Neural crest cell (in vitro differentiated cells): Measurements from ENCODE around the gene STK17A. TPM values are rescaled to one million over a fixed set of nuclear protein-coding genes. Genes with fewer than 3 reads are reported as not detected.

Source experiments
- DNase-seq: peaks from one replicate; pipeline ENCODE4 v3.0.0; 2021; ENCODE audit warnings: low read depth, mixed read lengths, low spot score
- H3K27ac Mint-ChIP-seq: one replicate; pipeline ENCODE4 v1.8.0; 2021; ENCODE audit warnings: mild to moderate bottlenecking, mixed read lengths; ENCODE audit not compliant: unreplicated experiment
- H3K27me3 Mint-ChIP-seq: 2 replicates; pipeline ENCODE4 v1.8.0; 2021; ENCODE audit warnings: low read depth, mild to moderate bottlenecking, mixed read lengths
- H3K36me3 Mint-ChIP-seq: 2 replicates; pipeline ENCODE4 v1.8.0; 2021; ENCODE audit warnings: low read depth, mild to moderate bottlenecking, mixed read lengths
- H3K4me1 Mint-ChIP-seq: 2 replicates; pipeline ENCODE4 v1.8.0; 2021; ENCODE audit warnings: mixed read lengths
- H3K4me3 Mint-ChIP-seq: one replicate; pipeline ENCODE4 v1.8.0; 2021; ENCODE audit warnings: mild to moderate bottlenecking, mixed read lengths
- H3K9me3 Mint-ChIP-seq: 2 replicates; pipeline ENCODE4 v1.8.0; 2021; ENCODE audit warnings: mixed read lengths
- total RNA-seq: library from RNA; stranded (reverse); gene quantifications from 2 replicates; pipeline ENCODE4 v1.2.1, GENCODE V29; 2021
- TF ChIP-seq, protein P1 (sequence below): fragments of 200-600 bp; sonication (generic); conservative IDR thresholded peaks from 2 replicates; pipeline ENCODE4 v1.5.0; 2021; ENCODE audit warnings: antibody characterized with exemption, mild to moderate bottlenecking

The STK17A gene
- total RNA-seq, 1 donor from 2014 or later: 7.1 TPM

DNA sequence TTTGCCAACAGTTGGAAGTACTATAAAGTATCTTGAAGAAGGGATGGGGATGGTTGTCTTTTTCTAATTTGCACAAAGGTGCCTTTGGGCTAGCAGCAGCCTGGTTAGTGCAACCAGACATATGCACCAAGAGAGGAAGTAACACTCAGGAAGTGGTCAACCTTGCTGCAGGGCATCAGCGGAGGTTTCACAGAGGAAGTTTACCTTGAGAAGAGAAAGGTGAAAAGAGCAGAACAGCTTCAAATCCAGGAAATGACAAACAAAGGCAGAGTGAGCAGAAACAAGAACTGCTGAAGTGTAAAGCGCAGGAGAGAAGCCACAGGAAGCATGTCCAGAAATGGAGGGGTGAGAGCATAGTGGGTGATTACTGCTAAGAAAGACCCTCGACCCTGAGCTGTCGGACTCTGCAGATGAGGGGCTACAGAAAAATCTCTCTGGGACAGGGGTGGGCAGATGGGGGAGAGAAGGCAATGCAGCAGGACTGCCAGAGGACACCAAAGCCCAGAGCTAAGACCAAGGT, 66.9 kb downstream of the STK17A start:
- Mint-ChIP-seq H3K4me3 (no peak overlapping the region), H3K27ac (no peak overlapping the region), H3K27me3 (no peaks in the 10 kb centered on the region), H3K4me1 (peaks cover 68% of the 10 kb centered on the region), H3K9me3 (no peaks in the 10 kb centered on the region), H3K36me3 (peaks cover 17% of the 10 kb centered on the region)
- no peak for DNase-seq
- TF ChIP-seq, protein P1, sequence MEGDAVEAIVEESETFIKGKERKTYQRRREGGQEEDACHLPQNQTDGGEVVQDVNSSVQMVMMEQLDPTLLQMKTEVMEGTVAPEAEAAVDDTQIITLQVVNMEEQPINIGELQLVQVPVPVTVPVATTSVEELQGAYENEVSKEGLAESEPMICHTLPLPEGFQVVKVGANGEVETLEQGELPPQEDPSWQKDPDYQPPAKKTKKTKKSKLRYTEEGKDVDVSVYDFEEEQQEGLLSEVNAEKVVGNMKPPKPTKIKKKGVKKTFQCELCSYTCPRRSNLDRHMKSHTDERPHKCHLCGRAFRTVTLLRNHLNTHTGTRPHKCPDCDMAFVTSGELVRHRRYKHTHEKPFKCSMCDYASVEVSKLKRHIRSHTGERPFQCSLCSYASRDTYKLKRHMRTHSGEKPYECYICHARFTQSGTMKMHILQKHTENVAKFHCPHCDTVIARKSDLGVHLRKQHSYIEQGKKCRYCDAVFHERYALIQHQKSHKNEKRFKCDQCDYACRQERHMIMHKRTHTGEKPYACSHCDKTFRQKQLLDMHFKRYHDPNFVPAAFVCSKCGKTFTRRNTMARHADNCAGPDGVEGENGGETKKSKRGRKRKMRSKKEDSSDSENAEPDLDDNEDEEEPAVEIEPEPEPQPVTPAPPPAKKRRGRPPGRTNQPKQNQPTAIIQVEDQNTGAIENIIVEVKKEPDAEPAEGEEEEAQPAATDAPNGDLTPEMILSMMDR: no peak

DNA sequence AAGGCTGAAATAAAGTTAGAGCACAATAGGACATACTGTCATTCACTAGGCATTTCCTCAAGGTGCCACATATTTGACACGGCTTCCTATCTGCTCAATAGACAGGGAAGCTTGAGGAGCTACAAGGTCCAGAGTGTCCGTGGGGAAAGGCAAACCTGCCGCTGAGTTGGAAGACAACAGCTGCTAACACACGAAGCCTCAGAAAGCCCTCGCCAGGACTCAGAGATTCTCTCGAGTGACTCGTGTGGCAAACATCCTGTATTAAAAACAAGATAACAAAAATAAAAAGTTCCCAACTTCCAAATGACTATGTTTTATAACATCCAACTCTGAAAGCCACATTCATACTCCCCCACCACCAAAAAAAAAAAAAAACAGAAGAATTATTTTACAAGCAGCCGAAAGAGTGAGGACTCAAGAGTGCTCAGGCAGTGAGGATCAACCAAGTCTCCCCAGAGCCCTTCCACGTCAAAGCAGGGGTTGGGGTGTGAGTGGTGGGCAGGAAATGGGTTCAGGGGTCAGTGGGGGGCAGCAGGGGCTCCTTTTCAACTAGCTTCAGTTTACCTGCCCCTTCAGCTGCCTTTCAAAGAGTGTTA, 67.6 kb downstream of the STK17A start:
- H3K27ac Mint-ChIP-seq: peak overlapping the region; percentile 68
- no peaks in the 10 kb centered on the region for H3K27me3 Mint-ChIP-seq
- H3K36me3 Mint-ChIP-seq: peaks cover 15% of the 10 kb centered on the region
- H3K9me3 Mint-ChIP-seq: no peaks in the 10 kb centered on the region
- no peak overlapping the region for H3K4me3 Mint-ChIP-seq
- DNase-seq: no peak
- H3K4me1 Mint-ChIP-seq: peaks cover 65% of the 10 kb centered on the region
- TF ChIP-seq, protein P1: no peak

DNA sequence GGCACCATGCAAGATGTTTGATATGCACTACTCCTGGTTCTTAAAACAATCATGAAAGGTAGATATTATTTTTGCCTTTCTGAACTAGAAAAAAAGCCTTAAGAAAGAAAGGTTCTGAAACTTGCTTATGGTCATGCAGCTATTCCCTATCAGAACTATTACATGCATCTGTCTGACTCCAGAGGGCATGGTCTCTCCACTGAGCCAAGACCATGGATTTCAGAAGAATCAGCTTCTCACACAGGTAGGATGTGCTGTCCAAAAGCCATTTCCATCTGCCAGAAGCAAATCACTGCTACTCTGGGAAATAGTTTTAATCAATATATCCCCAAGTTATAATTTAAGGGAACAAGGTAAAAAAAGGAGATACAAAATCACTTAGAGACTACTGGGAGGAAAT, 69.5 kb downstream of the STK17A start:
- H3K4me1 Mint-ChIP-seq: peaks cover 47% of the 10 kb centered on the region
- H3K4me3 Mint-ChIP-seq: no peak overlapping the region
- no peaks in the 10 kb centered on the region for H3K9me3 Mint-ChIP-seq
- H3K27ac Mint-ChIP-seq: peak overlapping the region; percentile 70
- H3K36me3 Mint-ChIP-seq: peaks cover 17% of the 10 kb centered on the region
- TF ChIP-seq, protein P1: no peak
- H3K27me3 Mint-ChIP-seq: no peaks in the 10 kb centered on the region
- DNase-seq: no peak

DNA sequence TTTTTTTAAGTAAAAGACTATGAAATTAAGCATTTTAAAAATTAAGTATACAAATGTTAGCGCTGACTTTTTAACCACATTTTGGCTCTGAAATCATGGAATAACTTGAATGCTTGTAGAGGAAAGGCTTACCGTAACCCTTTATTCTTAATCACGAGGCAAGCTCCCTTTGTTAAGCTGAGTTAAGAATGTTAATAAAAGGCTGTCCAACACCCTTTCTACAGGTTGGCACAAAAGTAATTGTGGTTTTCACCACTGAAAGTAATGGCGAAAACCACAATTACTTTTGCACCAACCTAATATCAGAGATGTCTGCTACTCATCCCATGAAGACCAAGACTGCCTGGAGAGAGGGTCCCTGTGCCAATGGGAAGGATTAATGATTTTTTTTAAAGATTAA, 70.6 kb downstream of the STK17A start:
- Mint-ChIP-seq H3K4me3 (no peak overlapping the region), H3K4me1 (peaks cover 36% of the 10 kb centered on the region), H3K27me3 (no peaks in the 10 kb centered on the region), H3K9me3 (no peaks in the 10 kb centered on the region), H3K27ac (no peak overlapping the region), H3K36me3 (peaks cover 18% of the 10 kb centered on the region)
- DNase-seq: no peak
- TF ChIP-seq, protein P1: no peak

DNA sequence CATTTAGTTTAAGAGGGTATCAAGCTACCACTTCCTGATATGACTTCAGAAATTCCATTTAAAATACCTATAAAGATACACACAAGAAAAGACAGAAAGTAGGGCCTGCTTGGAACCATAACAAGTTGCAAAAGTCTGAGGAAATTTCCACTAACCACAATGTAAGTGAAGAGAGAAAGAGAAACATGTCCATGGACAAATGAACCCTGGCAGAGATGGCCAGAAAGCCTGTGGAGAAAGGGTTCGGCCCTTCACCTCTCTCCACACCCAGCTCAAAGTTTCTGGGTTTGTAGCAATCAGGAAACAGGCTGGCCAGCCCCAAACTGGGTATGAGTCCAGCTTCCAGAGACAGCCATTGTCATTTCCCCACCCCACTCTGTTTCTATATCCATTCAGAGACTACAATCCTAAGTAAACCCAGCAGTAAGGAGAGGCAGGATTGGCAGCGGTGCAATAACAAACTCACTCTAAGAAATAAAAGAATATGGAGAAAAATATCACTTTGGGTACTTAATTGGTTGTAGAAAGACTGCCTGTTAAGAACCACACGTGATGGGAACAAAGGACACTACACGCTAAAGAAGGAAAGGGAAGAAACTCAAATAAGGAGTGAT, 71.1 kb downstream of the STK17A start:
- Mint-ChIP-seq H3K27ac (no peak overlapping the region), H3K4me1 (peaks cover 30% of the 10 kb centered on the region), H3K36me3 (peaks cover 21% of the 10 kb centered on the region), H3K9me3 (no peaks in the 10 kb centered on the region), H3K27me3 (no peaks in the 10 kb centered on the region), H3K4me3 (no peak overlapping the region)
- DNase-seq: no peak
- TF ChIP-seq, protein P1: no peak
